GM19193 (cell line): ENCODE data around the gene LAMTOR5.

Source experiments
- POLR2A ChIP-seq: IDR thresholded peaks from 4 replicates; pipeline ENCODE4 v1.6.1; 2011; ENCODE audit not compliant: insufficient read depth, insufficient read length; ENCODE audit errors: extremely low read depth

LAMTOR5 gene

DNA sequence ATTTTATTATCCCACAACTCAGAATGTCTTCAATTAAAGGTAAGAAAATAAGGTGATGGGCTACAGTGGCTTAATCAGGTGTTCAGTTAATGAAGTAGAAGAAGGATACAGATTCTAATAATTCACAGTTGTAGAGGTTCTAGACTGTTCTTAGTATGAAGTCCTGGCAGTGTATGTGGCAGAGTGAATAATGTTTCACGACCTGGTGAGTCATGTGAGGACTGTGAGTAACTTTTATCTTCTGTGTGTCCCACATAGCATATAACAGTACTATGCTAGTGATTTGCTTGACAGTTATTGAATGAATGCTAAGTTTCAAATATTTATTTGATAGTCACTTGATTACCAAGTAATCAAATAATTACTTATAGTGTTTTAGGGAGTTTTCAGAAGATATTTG lies 36.7 kb downstream of the LAMTOR5 start:
- no peak for TF ChIP-seq POLR2A

DNA sequence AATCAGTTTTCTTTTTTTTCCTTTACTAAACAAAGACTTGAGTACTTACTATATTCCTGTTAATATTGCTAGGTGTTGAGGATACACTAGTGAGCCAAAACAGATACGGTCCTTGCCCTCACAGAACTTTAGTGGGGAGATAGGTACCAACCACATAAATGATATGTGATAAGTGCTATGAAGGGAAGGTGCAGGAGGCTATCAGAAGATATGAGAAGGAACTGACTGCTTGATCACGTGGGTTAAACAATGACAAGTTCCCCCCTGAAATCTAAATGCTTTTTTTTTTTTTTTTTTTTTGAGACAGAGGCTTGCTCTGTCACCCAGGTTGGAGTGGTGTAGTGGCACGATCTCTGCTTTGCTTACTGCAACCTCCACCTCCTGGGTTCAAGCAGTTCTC lies 43.3 kb downstream of the LAMTOR5 start:
- TF ChIP-seq POLR2A = no peak

DNA sequence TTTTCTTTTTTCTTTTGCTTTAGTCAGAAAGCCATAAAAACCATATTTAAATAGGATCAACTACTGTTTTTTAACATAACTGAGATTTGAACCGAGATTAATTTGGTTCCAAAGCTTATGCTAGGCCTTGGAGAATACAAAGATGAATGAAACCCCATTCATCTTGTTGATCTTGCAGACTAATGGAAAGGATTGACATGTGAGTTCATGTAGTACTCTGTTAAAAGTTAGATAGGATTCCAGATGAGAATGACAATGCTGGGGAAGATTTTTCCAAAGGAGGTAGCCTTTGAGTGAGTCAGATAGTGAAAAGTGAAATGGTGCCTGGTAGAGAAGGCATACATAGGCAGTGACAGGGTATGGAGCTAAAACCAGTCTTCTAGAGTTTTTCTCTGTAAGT lies 45.6 kb downstream of the LAMTOR5 start:
- TF ChIP-seq POLR2A = no peak

DNA sequence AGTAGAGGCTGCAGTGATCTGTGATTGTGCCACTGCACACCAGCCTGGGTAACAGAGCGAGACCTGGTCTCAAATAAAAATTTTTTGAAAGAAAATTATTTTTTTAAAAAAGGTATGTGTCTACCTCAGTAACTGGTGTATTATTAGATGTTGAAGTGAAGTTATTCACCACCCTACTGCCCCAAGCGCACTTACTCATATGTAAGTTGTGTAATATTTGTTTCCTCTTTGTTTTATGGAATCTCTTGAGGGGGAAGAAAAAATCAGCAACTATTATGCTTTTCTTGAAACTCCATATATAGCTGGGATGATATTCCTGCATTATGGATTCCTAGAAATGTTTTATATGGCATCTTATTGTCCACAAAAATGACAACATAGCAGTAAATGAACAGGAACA lies 47.1 kb downstream of the LAMTOR5 start:
- no peak for TF ChIP-seq POLR2A

DNA sequence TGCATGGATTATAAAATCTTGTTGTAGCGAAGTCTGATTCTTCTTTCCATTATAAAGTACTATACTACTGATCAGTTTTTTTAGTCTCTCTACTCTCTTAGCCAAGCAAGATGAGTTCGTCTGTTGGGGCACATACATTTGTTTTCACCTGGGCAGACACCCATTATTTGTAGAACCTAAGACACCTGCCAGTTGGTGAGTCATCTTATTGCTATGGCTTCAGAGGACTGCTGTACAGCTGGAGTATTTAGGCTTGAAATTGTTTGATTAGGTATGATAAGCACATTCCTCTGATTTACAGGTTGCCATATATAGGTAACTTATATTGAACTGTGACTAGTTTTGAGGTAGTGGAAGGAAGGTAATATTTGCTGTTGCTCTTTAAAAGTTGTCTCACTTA lies 51.1 kb downstream of the LAMTOR5 start:
- no peak for TF ChIP-seq POLR2A

GRCh38 chr1:110355321-110355720 lies 52.2 kb downstream of the LAMTOR5 start:
- no peak for TF ChIP-seq POLR2A
